OCI-LY3 (cell line): ENCODE measurements around the gene BCAR1.

ENCODE experiments used
- H2AFZ ChIP-seq: fragments of 200-600, 300-600 bp; shearing (Covaris generic); 2 replicates; pipeline ENCODE4 v1.6.0; 2014; ENCODE audit warnings: antibody characterized with exemption, low read depth, low read length
- H3K27ac ChIP-seq: fragments of 200-600, 300-600 bp; sonication (generic); 2 replicates; pipeline ENCODE4 v1.5.1; 2014; ENCODE audit warnings: mild to moderate bottlenecking, low read length, moderate library complexity, mixed read lengths
- H3K27me3 ChIP-seq: fragments of 200-600, 300-600 bp; sonication (generic); 2 replicates; pipeline ENCODE4 v1.6.1; 2014; ENCODE audit warnings: low read depth, low read length, mixed read lengths
- H3K36me3 ChIP-seq: fragments of 200-600, 300-600 bp; sonication (generic); replicated peaks from 2 replicates; pipeline ENCODE3; 2014; ENCODE audit warnings: low read depth, low read length, mixed read lengths
- H3K4me1 ChIP-seq: fragments of 300-600, 200-600 bp; sonication (generic); 2 replicates; pipeline ENCODE4 v1.6.1; 2014; ENCODE audit warnings: low read length, mixed read lengths
- H3K4me2 ChIP-seq: fragments of 200-600, 300-600 bp; sonication (generic); 2 replicates; pipeline ENCODE4 v1.6.1; 2014; ENCODE audit warnings: low read length, mixed read lengths
- H3K4me3 ChIP-seq: fragments of 300-600, 200-600 bp; sonication (generic); 2 replicates; pipeline ENCODE4 v1.5.1; 2014; ENCODE audit warnings: antibody characterized with exemption, mild to moderate bottlenecking, low read length, moderate library complexity
- H3K79me2 ChIP-seq: fragments of 300-600, 200-600 bp; shearing (Covaris generic); 2 replicates; pipeline ENCODE4 v1.6.1; 2014; ENCODE audit warnings: mild to moderate bottlenecking, low read length, mixed read lengths
- H3K9ac ChIP-seq: fragments of 300-600, 200-600 bp; shearing (Covaris generic); 2 replicates; pipeline ENCODE4 v1.6.0; 2014; ENCODE audit warnings: mild to moderate bottlenecking, low read length, moderate library complexity
- H3K9me3 ChIP-seq: fragments of 200-600, 300-600 bp; shearing (Covaris generic); 2 replicates; pipeline ENCODE4 v1.6.1; 2014; ENCODE audit warnings: low read length, mixed read lengths; ENCODE audit not compliant: insufficient read depth
- H4K20me1 ChIP-seq: fragments of 200-600, 300-600 bp; sonication (generic); 2 replicates; pipeline ENCODE4 v1.6.1; 2016; ENCODE audit warnings: low read length, mixed read lengths; ENCODE audit not compliant: insufficient read depth
- EZH2phosphoT487 ChIP-seq: fragments of 200-600 bp; shearing (Covaris generic); IDR thresholded peaks from 2 replicates; pipeline ENCODE4 v1.6.1; 2018; ENCODE audit warnings: antibody characterized with exemption, mixed run types, low read depth
- TF ChIP-seq, protein P1 (sequence below): fragments of 200-600, 300-600 bp; sonication (generic); IDR thresholded peaks from 2 replicates; pipeline ENCODE4 v1.5.1; 2014; ENCODE audit warnings: antibody characterized with exemption, low read length, low read depth

BCAR1 gene

DNA sequence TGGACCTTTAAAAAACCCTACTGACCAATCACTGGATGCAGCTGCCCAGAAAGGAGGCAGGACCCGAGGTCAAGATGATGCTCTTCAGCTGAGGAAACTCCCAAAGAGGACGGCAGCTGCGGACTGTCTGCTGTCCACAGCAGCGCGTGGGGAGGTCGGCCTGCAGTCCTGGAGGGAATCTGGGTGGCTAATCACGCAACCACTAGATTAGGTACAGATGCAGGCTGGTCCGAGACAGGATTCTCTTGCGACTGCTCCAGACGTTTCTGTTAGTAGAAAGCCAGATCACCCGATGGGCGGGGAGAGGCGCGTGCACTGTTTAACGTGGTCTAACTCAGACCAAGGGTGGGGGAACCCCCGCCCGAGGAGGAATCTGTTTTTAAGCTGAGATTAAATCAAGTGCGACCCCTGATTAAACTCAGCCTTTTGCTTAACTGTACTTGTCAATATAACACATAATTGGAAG lies 53.3 kb downstream of the BCAR1 start:
- H3K36me3 ChIP-seq = no peaks in the 10 kb centered on the region
- TF ChIP-seq EZH2phosphoT487 = no peak
- TF ChIP-seq, protein P1, sequence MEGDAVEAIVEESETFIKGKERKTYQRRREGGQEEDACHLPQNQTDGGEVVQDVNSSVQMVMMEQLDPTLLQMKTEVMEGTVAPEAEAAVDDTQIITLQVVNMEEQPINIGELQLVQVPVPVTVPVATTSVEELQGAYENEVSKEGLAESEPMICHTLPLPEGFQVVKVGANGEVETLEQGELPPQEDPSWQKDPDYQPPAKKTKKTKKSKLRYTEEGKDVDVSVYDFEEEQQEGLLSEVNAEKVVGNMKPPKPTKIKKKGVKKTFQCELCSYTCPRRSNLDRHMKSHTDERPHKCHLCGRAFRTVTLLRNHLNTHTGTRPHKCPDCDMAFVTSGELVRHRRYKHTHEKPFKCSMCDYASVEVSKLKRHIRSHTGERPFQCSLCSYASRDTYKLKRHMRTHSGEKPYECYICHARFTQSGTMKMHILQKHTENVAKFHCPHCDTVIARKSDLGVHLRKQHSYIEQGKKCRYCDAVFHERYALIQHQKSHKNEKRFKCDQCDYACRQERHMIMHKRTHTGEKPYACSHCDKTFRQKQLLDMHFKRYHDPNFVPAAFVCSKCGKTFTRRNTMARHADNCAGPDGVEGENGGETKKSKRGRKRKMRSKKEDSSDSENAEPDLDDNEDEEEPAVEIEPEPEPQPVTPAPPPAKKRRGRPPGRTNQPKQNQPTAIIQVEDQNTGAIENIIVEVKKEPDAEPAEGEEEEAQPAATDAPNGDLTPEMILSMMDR = no peak
- H3K4me1 ChIP-seq = peaks cover 17% of the 10 kb centered on the region
- no peak overlapping the region for H3K4me2 ChIP-seq
- no peak overlapping the region for H3K4me3 ChIP-seq
- H3K27ac ChIP-seq = no peak overlapping the region
- H4K20me1 ChIP-seq = no peaks in the 10 kb centered on the region
- H3K9me3 ChIP-seq = no peaks in the 10 kb centered on the region
- H3K79me2 ChIP-seq = no peaks in the 10 kb centered on the region
- H2AFZ ChIP-seq = no peak overlapping the region
- H3K9ac ChIP-seq = no peak overlapping the region
- H3K27me3 ChIP-seq = peaks cover 55% of the 10 kb centered on the region

DNA sequence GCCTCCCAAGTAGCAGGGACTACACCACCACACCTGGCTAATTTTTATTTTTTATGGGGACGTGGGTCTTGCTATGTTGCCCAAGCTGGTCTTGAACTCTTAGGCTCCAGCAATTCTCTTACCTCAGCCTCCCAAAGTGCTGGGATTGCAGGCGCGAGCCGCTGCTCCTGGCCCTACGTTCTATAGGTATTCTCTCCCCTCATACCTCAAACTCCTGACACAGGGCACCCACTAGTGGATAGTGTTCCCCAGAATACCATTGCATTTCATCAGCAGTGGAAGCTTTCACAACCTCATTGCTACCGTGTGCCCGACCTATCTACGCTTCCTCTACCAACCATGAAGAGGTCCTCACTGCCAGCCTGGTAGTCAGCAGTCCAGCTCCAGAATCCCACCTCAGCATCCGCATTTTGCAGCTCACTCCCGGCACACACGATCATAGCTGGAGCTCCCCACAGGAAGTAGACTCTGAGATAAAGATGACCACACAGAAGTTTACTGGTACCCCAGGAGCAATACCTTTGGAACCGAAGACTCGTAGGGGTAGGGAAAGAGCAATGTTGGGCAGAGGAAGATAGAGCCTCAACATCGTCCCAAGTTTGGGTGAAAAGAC lies 53.8 kb downstream of the BCAR1 start:
- Histone ChIP-seq H2AFZ (no peak overlapping the region), H3K27ac (no peak overlapping the region), H3K4me2 (no peak overlapping the region), H4K20me1 (no peaks in the 10 kb centered on the region), H3K79me2 (no peaks in the 10 kb centered on the region), H3K27me3 (peaks cover 56% of the 10 kb centered on the region), H3K4me3 (no peak overlapping the region), H3K9me3 (no peaks in the 10 kb centered on the region), H3K4me1 (peaks cover 17% of the 10 kb centered on the region), H3K9ac (no peak overlapping the region), H3K36me3 (no peaks in the 10 kb centered on the region)
- no peak for TF ChIP-seq EZH2phosphoT487
- TF ChIP-seq, protein P1 = no peak

DNA sequence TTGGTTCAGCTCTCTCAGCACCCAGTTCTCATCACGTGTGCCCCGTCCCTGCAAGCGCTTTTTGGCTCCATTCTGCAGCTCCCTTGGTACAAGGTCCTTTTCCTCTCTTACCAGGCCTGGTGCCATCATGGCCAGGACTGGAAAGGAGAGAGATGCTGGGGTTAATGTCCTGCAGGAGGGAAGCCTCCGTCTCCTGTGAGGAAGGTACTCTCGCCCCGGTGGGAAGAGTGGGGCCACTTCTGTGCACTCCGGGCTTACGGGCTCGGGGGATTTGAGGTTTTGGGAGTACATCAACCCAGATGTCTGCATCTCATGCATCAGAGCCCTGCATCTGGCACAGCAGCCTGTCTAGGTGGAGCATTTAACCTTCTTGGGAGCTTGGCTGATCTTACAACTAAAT lies 54.6 kb downstream of the BCAR1 start:
- H3K27me3 ChIP-seq = peaks cover 58% of the 10 kb centered on the region
- no peak overlapping the region for H3K4me2 ChIP-seq

More for the DNA sequence above, 54.6 kb downstream of the BCAR1 start:
- Histone ChIP-seq H3K4me3 (no peak overlapping the region), H3K4me1 (peaks cover 16% of the 10 kb centered on the region), H2AFZ (no peak overlapping the region), H3K79me2 (no peaks in the 10 kb centered on the region), H3K36me3 (no peaks in the 10 kb centered on the region), H3K27ac (no peak overlapping the region), H4K20me1 (no peaks in the 10 kb centered on the region), H3K9me3 (no peaks in the 10 kb centered on the region), H3K9ac (no peak overlapping the region)
- TF ChIP-seq, protein P1 = no peak
- TF ChIP-seq EZH2phosphoT487 = no peak
